SIG-M5 (cell line): ENCODE data around the gene SECTM1.
"Not testable (repeated sequence)": the region's sequence is repeated elsewhere in the genome, so short reads cannot be mapped to it uniquely, and the experiment has no call there.

Source experiments
- DNase-seq: peaks from one replicate; lab custom pipeline; 2025; lab: John Stamatoyannopoulos, UW

Gene SECTM1

DNA sequence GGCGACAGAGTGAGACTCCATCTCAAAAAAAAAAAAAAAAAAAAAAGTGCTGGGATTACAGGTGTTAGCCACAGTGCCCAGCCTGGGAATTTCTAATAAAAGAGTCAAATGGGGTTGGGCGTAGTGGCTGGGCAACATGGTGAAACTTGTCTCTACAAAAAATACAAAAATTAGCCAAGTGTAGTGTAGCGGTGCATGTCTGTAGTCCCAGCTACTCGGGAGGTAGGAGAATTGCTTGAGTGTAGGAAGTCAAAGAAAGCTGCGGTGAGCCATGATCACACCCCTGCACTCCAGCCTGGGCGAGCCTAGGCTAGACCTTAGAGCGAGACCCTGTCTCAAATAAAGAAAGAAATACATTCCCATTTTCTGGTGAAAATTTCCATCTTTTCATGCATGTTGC is 35.6 kb upstream of the SECTM1 start:
- no peak for DNase-seq

DNA sequence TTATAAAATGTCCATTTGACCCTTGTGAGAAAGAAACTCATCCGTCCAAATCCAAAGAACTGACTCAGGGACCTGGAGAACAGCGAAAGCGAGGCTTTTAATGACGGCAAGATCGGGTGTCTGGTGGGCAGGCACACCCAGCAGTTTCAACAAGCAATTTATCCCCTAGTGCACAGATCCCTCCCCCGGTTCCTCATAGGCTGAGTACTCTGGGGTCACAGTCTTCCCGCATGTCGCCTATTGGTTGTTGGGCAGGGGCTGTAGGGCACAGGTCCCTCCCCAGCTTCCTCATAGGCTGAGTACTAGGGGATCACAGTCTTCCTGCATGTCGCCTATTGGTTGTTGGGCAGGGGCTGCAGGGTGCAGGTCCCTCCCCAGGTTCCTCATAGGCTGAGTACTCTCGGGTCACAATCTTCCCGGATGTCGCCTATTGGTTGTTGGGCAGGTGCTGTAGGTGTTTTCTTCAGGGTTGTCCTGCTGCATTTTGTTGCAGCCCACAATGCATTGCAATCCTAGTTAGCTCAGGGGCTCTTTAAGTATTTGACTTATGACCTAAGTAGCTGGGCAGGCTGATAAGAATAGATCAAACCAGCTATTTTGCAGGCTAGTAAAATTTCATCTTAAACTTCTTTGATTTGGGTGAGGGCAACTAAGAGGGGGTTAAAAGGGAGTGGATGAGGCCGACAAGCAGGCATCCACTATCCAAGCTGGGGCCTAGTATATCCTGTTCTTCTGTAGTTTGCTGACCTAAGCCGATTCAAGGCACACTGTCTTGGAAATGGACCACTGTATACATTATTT is 34.4 kb upstream of the SECTM1 start:
- DNase-seq: no peak

DNA sequence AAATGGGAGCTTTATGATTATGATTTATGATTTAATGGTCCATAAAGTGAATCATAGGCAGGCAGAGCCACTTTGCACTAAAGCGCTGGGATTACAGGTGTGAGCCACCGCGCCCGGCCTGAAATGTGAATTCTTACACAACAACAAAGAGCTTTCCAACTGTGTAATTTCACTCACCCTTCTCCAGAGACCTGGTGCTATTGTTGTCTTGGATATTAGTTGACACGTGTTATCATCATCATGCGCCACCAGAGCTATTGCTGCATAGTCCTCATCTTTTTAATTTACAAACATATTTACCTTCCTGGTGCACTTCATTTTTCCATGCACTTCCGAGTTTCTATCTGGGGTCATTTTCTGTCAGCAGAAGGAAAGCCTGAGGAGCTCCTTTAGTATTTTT is 33.2 kb upstream of the SECTM1 start:
- no peak for DNase-seq

DNA sequence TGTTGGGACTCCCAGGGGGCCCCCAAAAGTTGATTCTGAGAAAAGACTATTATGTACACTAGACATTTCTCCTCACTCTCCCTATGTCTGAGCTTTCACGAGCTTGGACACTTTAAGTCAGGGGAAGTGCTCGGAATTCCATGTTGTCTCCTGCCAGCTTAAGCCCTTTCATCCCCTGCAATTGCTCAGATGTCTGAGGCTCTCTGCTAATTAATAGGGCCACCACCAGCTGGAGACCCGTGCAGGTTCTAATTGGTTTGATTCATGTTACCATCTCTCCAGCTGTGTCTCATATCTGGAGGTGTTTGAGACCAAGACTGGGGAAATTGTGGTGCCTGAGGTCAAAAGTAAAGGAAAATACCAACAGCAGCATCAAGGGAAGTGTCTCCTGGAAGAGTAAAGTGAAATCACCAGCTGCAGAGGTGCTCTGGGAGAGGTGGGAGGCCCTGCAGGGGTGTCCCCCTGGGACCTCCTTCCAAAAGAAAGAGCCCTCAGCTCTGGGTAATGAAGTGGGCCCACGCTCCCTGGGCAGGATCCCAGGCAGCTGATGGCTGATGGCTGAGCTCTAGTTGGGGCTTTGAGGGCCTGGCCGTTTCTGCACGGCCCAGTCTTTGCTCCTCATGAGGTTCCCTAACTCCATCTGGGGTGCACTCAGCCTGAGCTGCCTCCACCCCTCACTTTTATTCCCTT is 32.2 kb upstream of the SECTM1 start:
- no peak for DNase-seq

DNA sequence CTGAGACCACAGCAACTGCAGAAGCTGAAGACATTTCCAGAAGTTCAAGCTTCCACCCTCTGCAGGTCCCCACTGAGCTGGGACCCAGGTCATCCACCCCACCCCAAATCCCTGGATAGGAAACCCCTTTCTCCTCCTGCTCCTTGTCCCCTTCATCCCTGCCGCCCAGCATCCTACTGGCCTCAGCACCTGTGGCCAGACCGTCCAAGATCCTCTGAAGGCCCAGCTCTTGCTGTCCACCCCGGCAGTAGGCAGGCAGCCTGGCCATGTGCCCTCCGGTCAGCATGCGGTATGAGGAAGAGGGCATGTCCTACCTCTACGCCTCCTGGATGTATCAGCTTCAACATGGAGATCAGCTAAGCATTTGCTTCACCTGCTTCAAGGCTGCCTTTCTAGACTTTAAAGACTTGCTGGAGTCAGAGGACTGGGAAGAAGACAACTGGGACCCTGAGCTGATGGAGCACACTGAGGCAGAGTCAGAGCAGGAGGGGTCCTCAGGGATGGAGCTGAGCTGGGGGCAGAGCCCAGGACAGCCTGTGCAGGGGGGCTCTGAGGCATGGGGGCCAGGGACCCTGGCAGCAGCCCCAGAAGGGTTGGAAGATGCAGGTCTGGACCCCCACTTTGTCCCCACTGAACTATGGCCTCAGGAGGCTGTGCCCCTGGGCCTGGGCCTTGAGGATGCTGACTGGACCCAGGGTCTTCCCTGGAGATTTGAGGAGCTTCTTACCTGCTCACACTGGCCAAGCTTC is 28.5 kb upstream of the SECTM1 start:
- DNase-seq: no peak

DNA sequence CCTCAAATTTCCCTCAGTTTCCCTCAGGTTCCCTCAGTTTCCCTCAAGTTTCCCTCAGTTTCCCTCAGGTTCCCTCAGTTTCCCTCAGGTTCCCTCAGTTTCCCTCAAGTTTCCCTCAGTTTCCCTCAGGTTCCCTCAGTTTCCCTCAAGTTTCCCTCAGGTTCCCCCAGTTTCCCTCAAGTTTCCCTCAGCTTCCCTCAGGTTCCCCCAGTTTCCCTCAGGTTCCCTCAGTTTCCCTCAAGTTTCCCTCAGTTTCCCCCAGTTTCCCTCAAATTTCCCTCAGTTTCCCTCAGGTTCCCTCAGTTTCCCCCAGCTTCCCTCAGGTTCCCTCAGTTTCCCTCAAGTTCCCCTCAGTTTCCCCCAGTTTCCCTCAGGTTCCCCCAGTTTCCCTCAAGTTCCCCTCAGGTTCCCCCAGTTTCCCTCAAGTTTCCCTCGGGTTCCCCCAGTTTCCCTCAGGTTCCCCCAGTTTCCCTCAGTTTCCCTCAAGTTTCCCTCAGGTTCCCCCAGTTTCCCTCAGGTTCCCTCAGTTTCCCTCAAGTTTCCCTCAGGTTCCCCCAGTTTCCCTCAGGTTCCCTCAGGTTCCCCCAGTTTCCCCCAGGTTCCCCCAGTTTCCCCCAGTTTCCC is 26.0 kb upstream of the SECTM1 start:
- DNase-seq: not testable (repeated sequence)

DNA sequence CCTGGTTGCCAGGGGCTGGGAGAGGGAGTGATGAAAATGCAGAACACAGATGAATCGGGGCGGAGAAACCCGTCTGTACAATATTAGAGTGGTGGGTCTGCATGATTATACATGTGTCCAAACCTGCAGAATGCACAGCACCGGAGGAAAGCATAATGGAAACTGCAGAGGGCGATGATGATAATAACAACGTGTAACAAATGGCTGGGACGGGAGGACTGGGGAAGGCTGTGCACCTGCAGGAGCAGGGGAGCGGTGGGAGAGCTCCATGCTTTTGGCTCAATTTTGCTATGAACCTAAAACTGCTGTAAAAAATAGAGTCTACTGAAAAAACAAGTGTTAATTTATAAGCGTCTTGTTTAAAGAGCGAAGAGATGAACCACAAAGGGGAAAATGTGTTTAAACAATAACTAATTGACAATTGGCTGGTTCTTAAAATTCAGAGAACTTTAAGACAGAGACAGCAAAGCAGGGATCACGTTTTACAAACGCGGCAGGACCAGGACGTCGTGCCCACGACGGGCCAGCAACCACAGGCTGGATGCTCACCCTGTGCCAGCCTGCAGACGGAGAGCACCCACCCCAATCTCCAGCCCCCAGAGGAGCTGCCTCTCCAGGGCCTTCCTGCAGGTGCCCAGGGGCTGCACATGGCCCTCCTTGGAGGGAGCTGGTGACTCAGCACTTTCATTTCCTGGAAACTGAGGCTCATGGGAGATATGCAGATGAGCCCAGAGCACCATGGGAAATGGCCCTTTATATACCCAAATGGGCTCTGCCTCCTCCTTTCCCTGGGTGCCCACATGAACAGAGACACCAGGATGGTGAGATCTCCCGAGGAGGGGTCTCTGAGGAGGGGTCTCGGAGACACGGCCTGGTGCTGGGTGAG is 25.1 kb upstream of the SECTM1 start, which contains the start of gene TEX19:
TEX19 (plus strand) TSS at position 783 of the 886 bp plus-strand sequence. CDS start 2,904 bp downstream, outside the sequence.
- no peak for DNase-seq

DNA sequence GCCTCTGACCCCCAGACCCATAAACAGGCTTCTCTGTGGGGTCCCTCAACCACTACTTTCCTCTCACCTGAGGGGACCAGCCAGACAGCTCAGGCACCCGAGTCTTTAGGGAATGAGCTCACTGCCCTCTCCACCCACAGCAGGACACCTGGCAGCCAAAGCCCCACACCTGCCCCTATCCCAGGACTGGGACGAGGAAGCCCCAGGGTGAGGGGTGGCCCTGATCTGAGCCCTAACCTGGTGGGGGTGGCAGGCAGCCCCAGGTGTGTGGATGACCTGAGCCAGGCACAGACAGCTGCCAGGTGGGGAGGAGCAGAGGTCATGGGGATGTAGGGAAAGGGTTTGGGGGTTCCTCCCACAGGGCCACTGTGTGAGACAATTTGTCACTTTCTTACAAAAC is 23.8 kb upstream of the SECTM1 start:
- no peak for DNase-seq

DNA sequence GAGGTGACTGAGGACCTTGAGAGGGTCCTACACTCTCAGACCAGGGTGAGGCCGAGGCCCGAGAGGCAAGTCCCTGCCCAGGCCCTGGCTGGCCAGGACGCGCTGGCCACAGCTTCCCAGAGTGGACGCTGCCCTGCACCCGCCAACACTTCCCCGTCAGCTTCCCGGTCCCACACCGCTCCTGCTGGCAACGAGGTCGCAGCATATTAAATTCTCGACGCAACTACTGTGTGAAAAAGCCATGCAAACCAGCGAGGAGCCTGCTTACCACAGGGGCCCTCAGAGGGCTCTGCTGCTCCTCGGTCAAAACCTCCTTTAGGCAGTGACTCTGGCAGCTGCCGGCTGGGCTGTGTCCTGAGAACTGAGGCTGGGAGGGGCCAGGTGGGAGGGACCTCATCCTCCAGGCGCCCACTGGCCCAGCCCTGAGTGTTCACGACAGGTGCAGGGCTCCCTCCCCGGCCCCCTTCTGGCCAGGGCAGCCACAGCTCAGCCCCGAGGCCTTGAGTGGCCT is 23.3 kb upstream of the SECTM1 start:
- DNase-seq: no peak

DNA sequence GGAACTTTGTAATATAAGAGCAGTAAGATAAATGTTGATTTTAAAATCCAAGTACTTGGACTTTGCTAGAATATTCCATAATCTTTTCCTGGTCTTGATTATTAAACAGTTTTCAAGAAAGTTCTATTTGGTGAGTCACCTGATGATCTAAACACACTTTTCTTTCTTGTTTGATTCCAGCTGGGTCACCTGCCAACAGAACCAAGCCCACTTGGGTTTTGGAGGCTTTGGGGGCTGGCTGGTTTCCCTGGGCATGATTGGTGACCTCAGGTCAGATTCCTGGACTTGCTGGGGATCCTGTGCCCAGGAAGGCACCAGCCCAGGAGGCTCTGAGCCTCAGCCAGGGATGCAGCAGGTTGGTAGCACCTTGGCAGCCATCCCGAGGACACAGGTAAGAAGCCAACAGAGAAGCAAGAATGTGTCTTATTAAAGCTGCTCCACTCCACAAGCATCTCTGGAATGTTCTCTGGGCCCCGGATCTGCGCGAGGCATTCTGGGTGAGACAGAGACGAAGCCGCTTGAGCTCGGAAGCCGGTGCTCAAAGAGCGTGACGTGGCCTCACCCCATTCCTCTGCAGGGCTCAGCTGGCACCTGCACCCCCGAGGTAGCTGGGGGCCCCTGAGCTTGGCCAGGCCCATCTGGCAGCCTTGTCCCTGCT is 22.3 kb upstream of the SECTM1 start:
- DNase-seq: no peak

DNA sequence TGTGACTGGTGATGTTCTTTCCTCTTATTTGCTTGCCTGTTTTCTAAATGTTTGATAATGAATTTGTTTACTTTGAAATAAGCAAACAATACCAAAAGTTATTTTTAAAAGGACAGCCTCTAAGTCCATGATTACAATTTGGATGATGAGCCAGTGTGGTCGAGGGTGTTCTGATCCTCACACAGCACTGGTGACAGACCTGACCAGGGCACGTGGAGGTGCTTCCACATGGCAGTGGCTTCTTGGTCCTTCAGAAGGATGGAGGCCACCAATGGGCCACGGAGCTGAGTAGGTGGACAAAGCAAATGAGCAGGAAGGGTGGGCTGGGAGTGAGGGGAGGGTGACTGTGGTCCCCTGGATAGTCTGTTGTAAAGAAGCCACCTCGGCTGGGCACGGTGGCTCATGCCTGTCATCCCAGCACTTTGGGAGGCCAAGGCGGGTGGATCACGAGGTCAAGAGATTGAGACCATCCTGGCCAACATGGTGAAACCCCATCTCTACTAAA is 21.3 kb upstream of the SECTM1 start:
- no peak for DNase-seq

DNA sequence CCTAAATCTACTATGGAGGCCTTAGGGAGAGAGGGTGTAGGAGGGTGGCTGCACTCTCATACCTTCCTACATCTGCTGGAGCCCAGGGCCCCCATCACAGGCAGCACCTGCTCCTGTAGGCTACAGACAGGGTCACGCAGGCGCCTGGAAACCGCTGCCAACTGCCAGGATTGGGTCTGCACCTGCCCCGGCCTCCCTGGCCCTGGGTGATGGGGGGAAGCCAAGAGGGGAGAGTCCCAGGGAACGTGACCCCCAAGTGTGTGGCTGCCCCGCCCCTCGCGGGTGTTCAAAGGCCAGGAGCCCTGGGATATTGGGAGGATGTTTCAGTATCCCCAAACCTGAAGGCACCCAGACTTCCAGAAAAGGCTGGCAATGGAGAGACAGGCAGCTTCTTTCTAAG is 19.9 kb upstream of the SECTM1 start:
- no peak for DNase-seq

DNA sequence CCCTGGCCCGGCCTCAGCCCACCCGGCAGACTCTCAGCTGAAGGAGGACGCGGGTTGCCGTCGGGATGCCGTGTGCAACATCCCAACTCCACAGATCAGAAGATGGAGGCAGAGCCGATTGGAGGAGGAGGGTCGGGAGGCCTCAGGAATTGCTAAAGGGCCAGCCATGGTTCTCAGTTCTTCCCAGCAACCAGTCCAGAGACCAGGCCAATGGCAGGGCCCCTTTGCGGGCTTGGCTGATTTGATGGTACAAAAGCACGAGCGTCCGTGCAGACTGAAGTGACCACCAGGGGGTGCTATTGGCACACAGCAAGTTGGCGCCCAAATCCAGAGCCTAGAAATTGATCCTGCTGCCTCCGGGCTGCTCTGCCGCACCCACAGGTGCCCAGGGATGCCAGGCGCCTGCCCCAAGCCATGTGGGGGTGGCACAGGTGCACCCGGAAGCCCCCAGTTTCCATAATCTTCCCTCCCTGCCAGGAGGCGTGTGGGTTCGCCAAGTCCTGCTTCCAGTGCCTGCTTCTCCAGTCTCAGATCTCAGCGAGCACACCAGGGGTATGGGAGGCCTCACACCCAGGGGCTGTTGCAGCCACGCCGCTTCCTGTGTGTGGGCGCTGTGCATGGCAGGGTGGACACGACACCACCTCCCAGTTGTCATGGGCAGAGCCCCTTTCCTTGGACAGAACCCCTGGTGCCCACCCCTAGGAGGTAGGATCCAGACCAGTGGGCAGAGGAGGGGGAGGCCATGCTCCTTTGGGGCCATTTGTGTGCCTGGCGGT is 18.3 kb upstream of the SECTM1 start:
- DNase-seq: no peak

DNA sequence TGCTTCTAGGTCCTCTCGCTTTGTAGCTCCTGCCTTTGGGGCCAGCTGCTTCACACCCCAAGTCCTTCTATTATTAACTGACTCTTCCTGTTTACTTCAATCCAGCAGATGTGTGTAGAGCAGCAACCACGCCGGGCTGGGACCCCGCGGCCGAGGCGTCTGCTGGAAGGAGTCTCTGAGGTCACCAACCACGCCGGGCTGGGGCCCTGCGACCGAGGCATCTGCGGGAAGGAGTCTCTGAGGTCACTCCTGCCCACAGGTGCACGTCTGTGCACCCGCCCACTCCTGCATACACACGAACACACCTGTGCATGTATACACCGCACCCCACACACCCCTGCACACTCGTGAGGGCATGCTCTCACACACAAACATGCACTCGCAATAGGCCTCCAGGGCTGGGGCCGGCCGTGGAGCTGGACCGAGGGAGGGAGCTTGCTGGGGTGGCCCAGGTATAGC is 17.7 kb upstream of the SECTM1 start:
- DNase-seq: no peak

DNA sequence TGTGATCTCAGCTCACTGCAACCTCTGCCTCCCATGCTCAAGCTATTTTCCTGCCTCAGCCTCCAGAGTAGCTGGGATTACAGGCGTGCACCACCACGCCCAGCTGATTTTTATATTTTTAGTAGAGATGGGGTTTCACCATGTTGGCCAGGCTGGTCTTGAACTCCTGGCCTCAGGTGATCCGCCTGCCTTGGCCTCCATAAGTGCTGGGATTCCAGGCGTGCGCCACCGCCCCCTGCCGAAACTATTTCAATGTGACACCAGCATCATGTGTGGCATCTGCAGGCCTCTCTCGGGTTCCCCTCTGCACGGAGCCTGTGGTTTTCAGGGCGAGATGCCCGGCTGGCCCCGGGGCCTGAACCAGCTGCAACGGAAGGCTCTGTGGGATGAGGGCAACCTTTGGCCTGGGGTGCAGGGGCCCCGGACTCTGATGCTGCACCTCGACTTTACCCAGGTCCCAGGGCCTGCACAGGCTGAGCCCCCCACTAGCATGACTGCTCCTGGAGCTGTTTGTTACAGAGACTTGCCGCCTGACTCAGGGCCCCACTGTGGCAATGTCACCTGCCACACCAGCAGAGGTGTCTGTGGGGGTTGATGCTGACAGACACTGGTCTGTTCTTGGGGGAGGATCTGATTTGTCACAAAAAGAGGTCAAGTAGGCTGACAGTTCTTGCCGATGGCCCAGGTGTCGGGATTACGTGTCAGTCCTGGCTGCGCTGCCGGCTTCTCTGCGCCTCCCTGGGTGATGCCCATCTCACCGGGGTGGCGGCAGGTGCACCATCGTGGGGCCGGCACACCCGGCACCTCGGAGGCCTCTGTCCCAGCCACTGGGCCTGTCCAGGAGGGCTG is 16.8 kb upstream of the SECTM1 start:
- no peak for DNase-seq

DNA sequence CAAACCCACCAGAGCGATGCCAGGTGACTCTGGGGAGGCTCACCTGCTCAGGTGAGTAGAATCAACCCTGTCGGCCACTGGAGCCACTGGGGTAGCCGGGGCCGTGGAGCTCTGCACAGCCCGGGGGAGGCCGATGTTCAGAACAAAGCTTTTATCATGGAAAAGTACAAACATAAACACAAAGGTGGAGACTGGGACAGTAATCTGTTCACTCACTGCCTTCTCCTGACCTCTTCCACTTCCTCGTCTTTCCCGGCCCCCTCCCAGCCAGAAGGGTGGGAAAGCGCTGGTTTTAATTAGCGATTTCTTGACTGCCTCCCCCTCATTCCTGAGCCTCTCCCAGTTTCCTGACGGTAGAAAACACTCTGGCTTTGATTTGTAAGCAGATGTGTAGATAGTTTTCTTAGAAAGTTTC is 15.7 kb upstream of the SECTM1 start:
- DNase-seq: no peak

DNA sequence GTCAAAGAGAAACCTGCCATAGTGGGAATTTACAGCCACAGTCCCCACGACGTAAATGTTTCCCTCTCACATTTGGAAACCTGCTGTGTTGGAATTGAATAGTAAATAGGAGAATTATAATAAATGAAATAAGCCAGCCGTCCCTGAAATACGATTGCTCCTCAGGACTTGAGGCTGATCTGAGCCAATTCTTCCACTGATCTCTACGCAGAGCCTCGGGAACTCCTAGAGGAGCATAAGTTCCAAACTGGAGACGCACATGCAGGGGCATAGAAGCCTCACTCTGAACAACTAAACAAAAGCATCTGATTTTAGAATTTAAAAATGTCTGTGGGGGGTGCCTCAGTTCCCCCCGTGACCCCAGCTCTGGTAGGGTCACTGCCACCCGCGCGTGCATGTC is 15.3 kb upstream of the SECTM1 start:
- DNase-seq: no peak

DNA sequence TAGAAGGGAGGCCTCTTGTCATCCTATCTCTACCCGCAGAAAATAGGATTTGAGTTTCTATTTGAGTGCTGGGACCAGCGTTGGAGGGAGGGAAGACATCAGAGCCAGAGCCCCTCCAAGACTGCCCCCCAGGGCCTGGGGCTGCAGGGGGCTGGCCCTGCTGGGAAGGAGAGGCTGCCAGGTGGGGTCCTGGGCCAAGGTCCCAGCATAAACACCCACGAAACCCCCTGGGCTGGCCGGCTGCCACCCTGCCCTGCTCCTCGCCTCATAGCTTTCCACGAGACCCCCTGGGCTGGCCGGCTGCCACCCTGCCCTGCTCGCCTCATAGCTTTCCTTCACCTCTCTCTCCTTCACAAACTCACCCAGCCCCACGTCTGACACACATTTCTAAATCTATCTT is 14.9 kb upstream of the SECTM1 start:
- no peak for DNase-seq

DNA sequence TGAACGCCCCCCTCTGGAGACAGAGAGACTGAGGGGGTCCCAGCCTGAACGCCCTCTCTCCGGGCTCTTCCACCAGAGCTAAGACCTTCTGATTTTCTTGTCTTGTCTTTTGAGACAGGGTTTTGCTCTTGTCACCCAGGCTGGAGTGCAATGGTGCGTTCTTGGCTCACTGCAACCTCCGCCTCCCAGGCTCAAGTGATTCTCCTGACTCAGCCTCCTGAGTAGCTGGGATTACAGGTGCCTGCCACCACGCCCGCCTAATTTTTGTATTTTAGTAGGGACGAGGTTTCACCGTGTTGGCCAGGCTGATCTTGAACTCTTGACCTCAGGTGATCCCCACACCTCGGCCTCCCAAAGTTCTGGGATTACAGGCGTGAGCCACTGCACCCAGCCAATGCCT is 14.4 kb upstream of the SECTM1 start:
- DNase-seq: not testable (repeated sequence)
